AG08396 (cell line): ENCODE measurements around the gene E2F3.
"Not testable (repeated sequence)": the region's sequence is repeated elsewhere in the genome, so short reads cannot be mapped to it uniquely, and the experiment has no call there.

Experiments used
- DNase-seq: peaks from one replicate; pipeline ENCODE4 v3.0.0; 2012; ENCODE audit warnings: low spot score, mixed read lengths

Gene E2F3

GRCh38 chr6:20433929-20434328 is 32.2 kb downstream of the E2F3 start:
- no peak for DNase-seq

- no peak for DNase-seq
Measured at GRCh38 chr6:20434766-20435165, 33.1 kb downstream of the E2F3 start.

GRCh38 chr6:20436719-20437118 is 35.0 kb downstream of the E2F3 start:
- DNase-seq: no peak

GRCh38 chr6:20437639-20438038 is 36.0 kb downstream of the E2F3 start:
- DNase-seq: no peak

- DNase-seq: no peak
Measured at GRCh38 chr6:20438462-20439070, 36.9 kb downstream of the E2F3 start.

- DNase-seq: no peak
Measured at GRCh38 chr6:20439558-20439957, 37.9 kb downstream of the E2F3 start.

DNA sequence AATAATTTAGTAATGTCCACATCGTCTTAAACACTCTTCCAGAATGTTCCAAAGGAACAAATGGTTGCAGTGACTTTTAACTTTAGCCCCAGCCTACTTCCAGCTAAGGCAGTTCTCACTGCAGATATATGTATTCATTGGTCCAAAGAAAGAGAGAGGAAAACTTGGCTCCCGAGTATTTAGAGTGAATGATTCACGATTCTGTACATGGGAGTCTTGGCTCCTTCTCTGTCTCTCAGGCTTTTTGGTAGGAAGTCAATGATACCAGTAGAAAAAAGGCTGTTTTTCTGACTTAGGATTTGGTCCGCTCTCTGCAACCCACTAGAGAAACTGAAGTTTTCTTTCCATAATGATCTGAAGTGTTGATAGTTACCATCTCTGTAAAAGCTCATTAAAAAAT is 38.6 kb downstream of the E2F3 start:
- DNase-seq: no peak

DNA sequence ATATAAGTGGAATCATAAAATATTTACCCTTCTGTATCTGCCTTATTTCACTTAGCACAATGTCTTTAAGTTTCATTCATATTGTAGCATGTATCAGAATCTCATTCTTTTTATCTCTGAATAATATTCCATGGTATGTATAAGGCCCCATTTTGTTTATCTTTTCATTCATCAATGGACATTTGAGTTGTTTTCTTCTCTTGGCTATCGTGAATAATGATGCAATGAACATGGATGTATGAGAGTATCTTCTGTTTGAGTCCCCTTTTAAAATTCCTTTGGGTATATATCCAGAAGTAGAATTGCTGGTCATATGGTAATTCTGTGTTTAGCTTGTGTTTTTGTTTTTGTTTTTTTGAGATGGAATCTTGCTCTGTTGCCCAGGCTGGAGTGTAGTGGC is 39.6 kb downstream of the E2F3 start:
- no peak for DNase-seq

DNA sequence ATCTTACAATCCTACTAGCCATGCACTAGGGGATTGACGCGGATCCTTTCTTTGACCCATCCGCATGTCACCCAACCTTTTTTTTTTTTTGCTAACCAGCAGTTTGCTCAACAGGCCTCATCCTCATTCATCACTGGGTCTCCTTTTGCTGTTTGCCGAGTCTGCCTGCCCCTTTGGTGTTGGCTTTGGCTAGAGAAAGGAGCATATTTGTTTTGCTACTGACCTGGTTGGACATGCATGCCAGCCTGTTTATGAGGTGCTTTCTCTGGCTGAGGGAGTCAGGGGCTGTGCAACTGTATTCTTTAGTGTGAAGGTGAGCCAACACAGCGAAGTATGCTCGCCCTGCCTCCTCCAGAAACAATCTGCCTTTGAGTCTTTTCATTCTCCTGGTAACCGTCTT is 40.2 kb downstream of the E2F3 start:
- DNase-seq: no peak

GRCh38 chr6:20444786-20445271 is 43.1 kb downstream of the E2F3 start:
- DNase-seq: no peak

DNA sequence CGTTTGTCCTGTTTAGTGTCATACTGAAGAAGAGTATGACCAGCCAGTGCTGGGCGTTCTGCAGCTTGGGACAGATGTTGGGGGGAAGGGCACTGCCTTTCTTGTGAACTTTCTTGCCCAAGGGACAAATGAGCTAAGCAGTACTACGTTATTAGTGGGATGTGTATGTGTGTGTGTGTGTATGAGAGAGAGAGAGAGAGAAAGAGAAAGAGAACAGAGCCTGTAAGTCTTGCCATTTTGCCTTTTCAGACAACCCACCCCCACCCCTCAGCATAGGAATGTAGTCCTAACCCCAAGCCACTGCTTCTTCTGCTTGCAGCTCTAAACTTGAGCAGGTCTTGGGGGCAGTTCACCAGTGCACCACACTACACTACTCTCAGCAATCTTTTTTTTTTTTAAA is 45.5 kb downstream of the E2F3 start:
- no peak for DNase-seq

- peak; percentile 25 for DNase-seq
Measured at GRCh38 chr6:20447581-20448132, 46.0 kb downstream of the E2F3 start.

DNA sequence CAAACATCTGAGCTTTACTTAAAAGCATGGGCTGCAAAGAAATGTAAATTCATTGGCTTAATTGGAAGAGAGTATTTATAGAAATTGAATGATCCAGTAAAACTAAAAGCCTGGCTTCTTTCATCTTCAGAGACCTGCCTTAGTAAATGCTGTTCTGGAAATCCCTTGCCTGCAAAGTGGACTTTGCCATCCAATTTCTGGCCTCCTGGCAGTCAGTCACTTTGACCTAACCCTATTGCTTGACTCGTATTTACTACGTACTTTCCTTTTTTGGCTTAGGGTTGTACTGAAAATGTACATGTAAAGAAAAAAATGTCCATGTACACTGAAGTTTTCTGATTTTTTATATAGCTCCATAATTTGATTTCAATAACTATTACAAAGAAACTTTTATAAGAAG is 47.1 kb downstream of the E2F3 start:
- no peak for DNase-seq

DNA sequence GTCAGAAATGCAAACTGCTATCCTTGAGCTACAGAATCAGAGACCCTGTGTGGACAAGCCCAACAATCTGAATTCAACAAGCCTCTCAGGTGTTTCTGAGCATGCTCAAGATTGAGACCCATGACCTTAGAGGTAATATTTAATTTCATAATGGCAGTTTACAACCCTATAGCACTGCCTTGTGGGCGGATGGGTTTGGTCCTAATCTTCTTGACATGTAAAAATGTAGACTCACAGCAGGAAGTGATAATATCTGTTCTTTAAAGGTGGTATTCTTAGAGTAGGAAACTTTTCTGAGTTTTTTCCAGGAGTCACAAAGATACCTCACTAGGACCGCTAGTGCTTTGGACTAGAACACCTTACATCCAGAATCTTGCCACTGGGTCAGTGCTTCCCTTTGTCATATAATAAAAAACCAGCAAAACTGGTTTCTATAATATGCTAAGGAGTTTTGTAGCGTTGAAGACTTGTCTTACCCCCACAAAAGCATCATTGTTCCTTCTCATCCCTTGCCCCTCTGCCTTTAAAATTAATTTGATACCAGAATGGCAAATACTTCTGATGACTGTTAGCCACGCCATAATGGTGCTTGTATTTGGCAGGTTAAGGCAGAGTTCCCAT is 52.6 kb downstream of the E2F3 start:
- DNase-seq: no peak

DNA sequence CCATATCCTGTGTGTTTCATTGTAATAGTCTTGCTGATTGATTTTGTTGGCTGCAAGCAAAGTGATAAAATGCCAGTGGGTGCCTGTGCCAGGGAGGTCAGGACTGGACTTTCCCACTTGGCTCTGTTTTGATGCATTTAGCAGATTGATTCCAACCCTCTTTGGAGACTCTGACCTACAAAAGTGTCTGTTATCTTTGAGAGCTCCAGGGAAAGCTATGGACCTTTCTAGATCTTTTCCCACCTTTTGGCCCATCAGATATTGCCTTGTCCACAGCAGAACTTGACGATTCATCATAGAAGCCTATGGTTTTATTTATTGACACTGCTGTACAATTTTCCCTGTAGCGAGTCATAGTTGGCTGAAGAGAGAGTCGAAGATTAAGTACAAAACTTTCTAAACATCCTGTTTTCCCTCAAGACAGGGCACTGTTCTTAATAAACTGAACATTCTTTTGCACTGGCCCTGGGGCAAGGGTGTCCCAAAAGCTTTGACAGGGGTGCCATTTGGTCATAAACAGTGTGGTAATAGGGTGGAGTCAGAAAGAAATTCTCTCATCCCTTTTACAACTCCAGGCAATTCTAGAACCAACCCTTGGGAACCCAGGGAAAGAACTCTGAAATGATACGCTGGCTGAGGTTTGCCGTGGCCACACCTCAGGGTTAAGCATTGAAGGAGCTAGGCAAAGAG is 53.7 kb downstream of the E2F3 start:
- DNase-seq: no peak

GRCh38 chr6:20458027-20458894 is 56.6 kb downstream of the E2F3 start:
- DNase-seq: no peak

DNA sequence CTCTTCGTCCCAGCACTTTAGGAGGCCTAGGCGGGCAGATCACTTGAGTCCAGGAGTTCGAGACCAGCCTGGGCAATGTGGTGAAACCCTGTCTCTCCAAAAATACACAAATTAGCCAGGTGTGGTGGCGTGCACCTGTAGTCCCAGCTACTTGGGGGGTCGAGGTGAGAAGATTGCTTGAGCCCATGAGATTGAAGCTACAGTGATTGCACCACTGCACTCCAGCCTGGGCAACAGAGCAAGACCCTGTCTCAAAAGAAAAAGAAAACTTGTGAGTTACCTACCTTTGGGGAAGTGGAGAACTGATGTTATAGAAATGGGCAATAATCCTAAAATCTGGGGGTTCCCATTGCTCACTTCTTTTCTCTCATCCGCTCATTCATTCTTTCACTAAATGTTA is 58.0 kb downstream of the E2F3 start:
- DNase-seq: no peak

DNA sequence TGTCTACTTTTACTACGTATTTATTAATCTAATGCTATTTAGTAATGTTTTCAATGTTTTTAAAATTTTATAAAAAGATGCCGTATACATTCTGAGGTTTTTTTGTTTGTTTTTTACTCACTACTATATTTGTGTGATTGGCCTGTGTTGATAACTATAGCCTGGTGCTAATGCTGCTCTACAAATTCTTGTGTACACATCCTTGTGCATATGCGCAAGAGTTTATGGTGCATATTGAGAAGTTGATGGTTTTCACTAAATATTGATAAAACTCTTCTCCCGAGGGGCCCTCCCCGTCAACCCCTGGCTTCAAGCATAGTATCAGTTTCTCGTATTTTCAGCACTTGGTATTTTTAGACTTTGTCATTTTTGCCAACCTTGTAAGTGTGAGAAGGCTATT is 59.9 kb downstream of the E2F3 start:
- no peak for DNase-seq

DNA sequence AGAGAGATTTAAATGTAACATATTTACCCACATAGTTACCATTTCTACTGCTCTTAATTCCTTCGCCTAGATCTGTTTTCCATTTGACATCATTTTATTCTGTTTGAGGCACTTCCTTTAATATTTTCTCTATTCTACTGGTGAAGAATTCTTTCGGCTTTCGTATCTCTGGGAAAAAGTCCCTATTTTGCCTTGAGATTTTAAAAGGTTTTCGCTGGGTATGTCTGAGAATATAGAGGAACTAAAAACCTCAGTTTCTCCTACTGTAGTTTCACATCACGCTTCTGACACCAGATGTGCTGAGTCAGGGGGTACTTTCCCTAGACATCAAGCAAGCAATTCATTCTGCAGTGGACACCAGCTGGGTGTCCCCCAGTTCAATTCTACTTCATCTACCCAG is 61.7 kb downstream of the E2F3 start:
- no peak for DNase-seq

GRCh38 chr6:20464041-20464440 is 62.4 kb downstream of the E2F3 start:
- no peak for DNase-seq

- no peak for DNase-seq
Measured at GRCh38 chr6:20464847-20465246, 63.2 kb downstream of the E2F3 start.

DNA sequence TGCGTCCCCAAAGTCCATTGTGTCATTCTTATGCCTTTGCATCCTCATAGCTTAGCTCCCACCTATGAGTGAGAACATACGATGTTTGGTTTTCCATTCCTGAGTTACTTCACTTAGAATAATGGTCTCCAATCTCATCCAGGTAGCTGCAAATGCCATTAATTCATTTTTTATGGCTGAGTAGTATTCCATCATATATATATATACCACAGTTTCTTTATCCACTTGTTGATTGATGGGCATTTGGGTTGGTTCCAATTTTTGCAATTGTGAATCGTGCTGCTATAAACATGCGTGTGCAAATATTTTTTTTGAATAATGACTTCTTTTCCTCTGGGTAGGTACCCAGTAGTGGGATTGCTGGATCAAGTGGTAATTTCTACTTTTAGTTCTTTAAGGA is 63.9 kb downstream of the E2F3 start:
- not testable (repeated sequence) for DNase-seq
